ENCODE data around the gene AGGF1. TPM values are rescaled to one million over a fixed set of nuclear protein-coding genes. Genes with fewer than 3 reads are reported as not detected.

The AGGF1 gene
- total RNA-seq, 1 donor from 2014 or later, result 15.7 TPM

GRCh38 chr5:77032635-77033034, 2.4 kb downstream of the AGGF1 start:
- Mint-ChIP-seq H3K9me3 (ENCODE audit: unreplicated experiment) (peaks cover 19% of the 10 kb centered on the region), H3K4me1 (ENCODE audit: low read depth, unreplicated experiment) (peaks cover 3% of the 10 kb centered on the region), H3K4me3 (ENCODE audit: unreplicated experiment) (no peak overlapping the region), H3K27me3 (ENCODE audit: unreplicated experiment) (peaks cover 5% of the 10 kb centered on the region), H3K27ac (ENCODE audit: unreplicated experiment) (no peak overlapping the region), H3K36me3 (ENCODE audit: unreplicated experiment) (peaks cover 18% of the 10 kb centered on the region)
- no peak for DNase-seq
- TF ChIP-seq CTCF (IDR thresholded peaks at IDR 0.05; ENCODE audit: partially characterized antibody, unreplicated experiment), result no peak

DNA sequence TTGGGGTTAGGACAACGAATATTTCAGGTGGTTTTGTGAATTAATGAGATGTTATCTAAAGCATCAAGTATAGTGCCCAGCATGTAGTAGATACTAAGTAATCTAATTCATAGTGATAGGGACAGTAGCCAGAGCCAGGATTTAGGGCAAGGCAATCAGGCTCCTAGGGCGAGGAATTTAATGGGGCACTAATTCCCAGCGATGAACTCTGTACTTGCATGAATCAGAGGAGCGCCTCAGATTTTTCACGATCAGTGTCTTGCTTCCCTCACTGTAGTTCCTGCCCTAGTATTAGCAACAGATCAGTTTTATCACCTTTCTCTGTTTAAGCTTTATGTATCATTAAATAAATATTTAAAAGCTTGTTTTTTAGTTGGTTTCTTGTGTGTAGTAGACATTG, 3.1 kb downstream of the AGGF1 start:
- peaks cover 3% of the 10 kb centered on the region for H3K4me1 Mint-ChIP-seq (ENCODE audit: low read depth, unreplicated experiment)
- no peak for DNase-seq
- no peak for TF ChIP-seq CTCF (IDR thresholded peaks at IDR 0.05; ENCODE audit: partially characterized antibody, unreplicated experiment)
- H3K27ac Mint-ChIP-seq (ENCODE audit: unreplicated experiment), result no peak overlapping the region
- H3K36me3 Mint-ChIP-seq (ENCODE audit: unreplicated experiment), result peaks cover 16% of the 10 kb centered on the region
- H3K9me3 Mint-ChIP-seq (ENCODE audit: unreplicated experiment), result peaks cover 16% of the 10 kb centered on the region
- H3K4me3 Mint-ChIP-seq (ENCODE audit: unreplicated experiment), result no peak overlapping the region
- peaks cover 5% of the 10 kb centered on the region for H3K27me3 Mint-ChIP-seq (ENCODE audit: unreplicated experiment)

- Mint-ChIP-seq H3K27me3 (ENCODE audit: unreplicated experiment) (no peaks in the 10 kb centered on the region), H3K4me1 (ENCODE audit: low read depth, unreplicated experiment) (no peaks in the 10 kb centered on the region), H3K9me3 (ENCODE audit: unreplicated experiment) (peaks cover 3% of the 10 kb centered on the region), H3K4me3 (ENCODE audit: unreplicated experiment) (no peak overlapping the region), H3K36me3 (ENCODE audit: unreplicated experiment) (peaks cover 4% of the 10 kb centered on the region), H3K27ac (ENCODE audit: unreplicated experiment) (no peak overlapping the region)
- DNase-seq, result no peak
- TF ChIP-seq CTCF (IDR thresholded peaks at IDR 0.05; ENCODE audit: partially characterized antibody, unreplicated experiment), result no peak
Measured at GRCh38 chr5:77035950-77036349, 5.7 kb downstream of the AGGF1 start.

- DNase-seq, result no peak
Measured at GRCh38 chr5:77046416-77047073, 16.3 kb downstream of the AGGF1 start.

More at GRCh38 chr5:77046416-77047073, 16.3 kb downstream of the AGGF1 start:
- Mint-ChIP-seq H3K4me3 (ENCODE audit: unreplicated experiment) (no peak overlapping the region), H3K4me1 (ENCODE audit: low read depth, unreplicated experiment) (no peaks in the 10 kb centered on the region), H3K27ac (ENCODE audit: unreplicated experiment) (no peak overlapping the region), H3K9me3 (ENCODE audit: unreplicated experiment) (peaks cover 6% of the 10 kb centered on the region), H3K27me3 (ENCODE audit: unreplicated experiment) (no peaks in the 10 kb centered on the region), H3K36me3 (ENCODE audit: unreplicated experiment) (peaks cover 7% of the 10 kb centered on the region)
- TF ChIP-seq CTCF (IDR thresholded peaks at IDR 0.05; ENCODE audit: partially characterized antibody, unreplicated experiment), result no peak

Measured in glutamatergic neuron (in vitro differentiated cells).